ENCODE results near the gene RAB4A. TPM values are rescaled to one million over a fixed set of nuclear protein-coding genes. Genes with fewer than 3 reads are reported as not detected.
A peak's percentile ranks its signal among the peaks of the same experiment; 100 is the strongest.

RAB4A gene
- total RNA-seq, 3 donors from 2014 or later (not counting 1 experiment from before 2014, with no cell fraction given) = 31.2 to 47.1 (median 31.6) TPM

DNA sequence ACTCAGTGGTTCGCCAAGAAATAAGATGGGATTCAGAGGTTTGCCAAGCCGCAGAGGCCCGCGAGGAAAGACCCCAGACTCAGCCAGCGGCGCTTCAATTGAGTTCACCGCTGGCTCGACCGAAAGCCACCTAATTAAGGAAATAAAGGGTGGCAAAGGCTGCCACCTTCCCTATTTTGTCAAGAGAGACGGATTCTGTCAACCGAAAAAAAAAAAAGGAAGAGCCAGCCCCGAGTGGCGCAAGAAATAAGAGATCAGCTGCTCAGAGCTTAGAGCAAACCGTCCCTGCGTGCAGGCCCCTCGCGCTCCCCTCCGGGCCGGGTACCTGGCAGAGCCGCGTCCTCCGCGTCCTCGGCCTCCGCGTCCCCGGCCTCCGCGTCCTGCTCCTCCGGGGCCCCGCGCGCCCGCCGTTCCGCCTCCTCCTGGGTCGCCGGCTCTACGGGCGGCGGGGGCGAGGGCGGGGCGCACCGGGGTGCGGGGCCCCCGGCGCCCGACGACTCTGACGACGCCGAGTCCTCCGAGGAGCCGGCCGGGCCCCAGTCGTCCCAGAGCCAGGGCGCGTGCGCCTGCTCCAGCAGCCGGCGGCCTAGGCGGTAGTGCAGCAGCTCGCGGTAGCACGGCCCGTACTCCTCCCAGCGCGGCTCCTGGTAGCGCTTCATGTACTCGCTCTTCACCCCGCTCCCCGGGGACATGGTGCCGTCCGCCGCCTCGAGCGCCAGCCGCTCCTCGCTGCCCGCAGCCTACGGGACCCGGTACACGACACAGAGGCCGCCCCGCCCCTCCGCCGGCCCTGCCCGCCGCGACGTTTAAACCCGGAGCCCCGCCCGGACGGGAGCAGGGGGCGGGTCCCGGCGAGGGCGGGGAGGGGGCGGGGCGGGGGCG lies 71.1 kb downstream of the RAB4A start:
- intact Hi-C loops (cut with micrococcal nuclease) = loop anchor here (2.0 to 5.0 kb wide), 4 partner anchors 21 to 285 kb away; partner anchors contain the start of genes RAB4A, TAF5L and URB2
- H3K27ac Mint-ChIP-seq = peak overlapping the region; percentile 73 to 81
- TF ChIP-seq, protein P1, sequence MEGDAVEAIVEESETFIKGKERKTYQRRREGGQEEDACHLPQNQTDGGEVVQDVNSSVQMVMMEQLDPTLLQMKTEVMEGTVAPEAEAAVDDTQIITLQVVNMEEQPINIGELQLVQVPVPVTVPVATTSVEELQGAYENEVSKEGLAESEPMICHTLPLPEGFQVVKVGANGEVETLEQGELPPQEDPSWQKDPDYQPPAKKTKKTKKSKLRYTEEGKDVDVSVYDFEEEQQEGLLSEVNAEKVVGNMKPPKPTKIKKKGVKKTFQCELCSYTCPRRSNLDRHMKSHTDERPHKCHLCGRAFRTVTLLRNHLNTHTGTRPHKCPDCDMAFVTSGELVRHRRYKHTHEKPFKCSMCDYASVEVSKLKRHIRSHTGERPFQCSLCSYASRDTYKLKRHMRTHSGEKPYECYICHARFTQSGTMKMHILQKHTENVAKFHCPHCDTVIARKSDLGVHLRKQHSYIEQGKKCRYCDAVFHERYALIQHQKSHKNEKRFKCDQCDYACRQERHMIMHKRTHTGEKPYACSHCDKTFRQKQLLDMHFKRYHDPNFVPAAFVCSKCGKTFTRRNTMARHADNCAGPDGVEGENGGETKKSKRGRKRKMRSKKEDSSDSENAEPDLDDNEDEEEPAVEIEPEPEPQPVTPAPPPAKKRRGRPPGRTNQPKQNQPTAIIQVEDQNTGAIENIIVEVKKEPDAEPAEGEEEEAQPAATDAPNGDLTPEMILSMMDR (IDR thresholded peaks at IDR 0.05) = no peak
- no peaks in the 10 kb centered on the region for H3K36me3 ChIP-seq (ENCODE audit: control insufficient read depth, insufficient read depth, low read length)
- peaks cover 39% of the 10 kb centered on the region in 2 donors for H3K4me1 Mint-ChIP-seq
- no peaks in the 10 kb centered on the region for H3K36me3 Mint-ChIP-seq
- peak overlapping the region; percentile 60 for H3K4me3 ChIP-seq (ENCODE audit: low read length)
- under 1% methylated on average over 103 of the region's 103 CpGs for WGBS (ENCODE audit: insufficient coverage)
- DNase-seq = peak; percentile 76 to 88
- H3K9me3 Mint-ChIP-seq = no peaks in the 10 kb centered on the region
- H3K4me1 ChIP-seq (ENCODE audit: control insufficient read depth, insufficient read depth, low read length) = peaks cover 21% of the 10 kb centered on the region
- peak overlapping the region; percentile 41 for H3K27ac ChIP-seq (ENCODE audit: low read length)
- H3K27me3 ChIP-seq (ENCODE audit: control insufficient read depth, insufficient read depth, low read length) = no peaks in the 10 kb centered on the region
- peak overlapping the region; percentile 93 for H3K4me3 Mint-ChIP-seq
- no peaks in the 10 kb centered on the region for H3K9me3 ChIP-seq (ENCODE audit: control insufficient read depth, insufficient read depth, low read length)
- peak; percentile 86 to 93 (median 86) for ATAC-seq
- peaks cover 6 to 13% of the 10 kb centered on the region in 2 donors for H3K27me3 Mint-ChIP-seq (ENCODE audit: low read depth in 2 of 2)

DNA sequence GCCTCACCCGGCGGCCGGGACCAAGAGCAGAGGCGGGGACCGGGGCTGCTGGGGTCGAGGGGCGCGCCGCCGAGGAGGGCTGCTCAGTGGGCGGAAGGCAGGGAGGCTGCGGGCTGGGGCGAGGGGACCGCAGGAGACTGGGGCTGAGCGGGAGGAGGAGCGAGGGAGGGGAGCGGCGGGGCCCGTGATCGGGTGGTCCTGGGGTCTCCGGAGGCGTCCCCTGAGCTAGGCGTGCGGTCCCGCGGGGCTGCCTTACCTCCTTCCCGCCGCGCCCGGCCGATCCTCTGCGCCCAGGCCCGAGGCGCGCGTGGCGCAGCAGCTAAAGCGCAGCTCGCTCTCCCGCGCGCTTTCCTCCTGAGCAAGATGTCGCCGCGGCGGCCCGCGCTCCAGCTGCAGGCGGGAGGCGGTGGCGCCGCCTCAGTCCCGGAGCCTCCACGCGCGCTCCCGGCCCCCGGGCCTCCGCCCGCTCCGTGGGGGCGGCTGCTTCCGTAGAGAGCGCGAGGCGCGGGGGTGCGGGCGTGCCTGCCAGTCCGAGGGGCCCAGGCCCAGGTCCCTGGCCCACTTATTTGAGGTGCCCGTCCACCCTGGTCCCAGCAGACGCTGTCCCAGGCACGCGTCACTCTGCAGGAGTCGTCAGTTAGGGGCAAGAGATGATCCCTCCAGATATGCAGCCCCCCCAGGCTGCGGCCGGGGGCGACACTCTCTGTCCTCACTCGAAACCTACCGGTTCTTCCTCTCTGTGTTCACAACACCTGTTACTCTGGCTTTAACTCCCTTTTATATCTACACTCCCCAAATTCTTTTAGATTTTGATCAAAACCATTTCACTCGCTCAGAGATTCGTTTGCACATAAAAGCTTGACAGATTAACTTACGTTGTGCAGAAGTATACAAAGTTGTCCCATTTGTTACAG lies 72.0 kb downstream of the RAB4A start, which contains the start of gene CCSAP:
Gene CCSAP, minus strand, starts transcription at position 392 of the 914 bp plus-strand sequence. CDS start 582 bp downstream, outside the sequence.
- H3K27me3 Mint-ChIP-seq (ENCODE audit: low read depth in 2 of 2) = peaks cover 15 to 22% of the 10 kb centered on the region in 2 donors
- WGBS (ENCODE audit: insufficient coverage) = under 1% methylated on average over 83 of the region's 83 CpGs
- TF ChIP-seq, protein P1 (IDR thresholded peaks at IDR 0.05) = no peak

DNA sequence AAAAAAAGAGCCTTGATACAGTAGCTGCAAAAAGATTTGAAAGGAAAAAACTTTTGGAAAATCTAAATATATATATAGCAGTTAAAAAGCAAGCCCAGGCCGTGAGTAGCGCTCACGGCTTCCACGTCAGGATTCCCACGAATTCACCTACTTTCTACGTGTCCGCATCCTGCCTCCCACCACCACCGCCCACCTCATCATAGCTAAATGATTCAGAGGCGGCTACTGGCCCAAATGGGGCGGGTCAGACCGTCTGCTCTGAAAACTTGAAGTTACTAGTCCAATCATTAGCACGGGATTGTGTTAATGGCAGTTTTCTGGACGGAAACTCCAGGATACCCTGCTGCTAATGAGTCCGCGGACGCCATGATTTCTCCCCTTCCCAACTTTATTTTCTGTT lies 73.2 kb downstream of the RAB4A start:
- WGBS (ENCODE audit: insufficient coverage) = 85% methylated on average over 16 of the region's 16 CpGs
- no peaks in the 10 kb centered on the region for H3K9me3 Mint-ChIP-seq
- no peak for DNase-seq

More for the DNA sequence above, 72.0 kb downstream of the RAB4A start, which contains the start of gene CCSAP:
- Histone ChIP-seq H3K27ac (ENCODE audit: low read length) (peak within 1 kb of the TSS; percentile 65), H3K4me3 (ENCODE audit: low read length) (peak within 1 kb of the TSS; percentile 60), H3K9me3 (ENCODE audit: control insufficient read depth, insufficient read depth, low read length) (no peaks in the 10 kb centered on the region), H3K4me1 (ENCODE audit: control insufficient read depth, insufficient read depth, low read length) (peaks cover 21% of the 10 kb centered on the region), H3K27me3 (ENCODE audit: control insufficient read depth, insufficient read depth, low read length) (peaks cover 3% of the 10 kb centered on the region), H3K36me3 (ENCODE audit: control insufficient read depth, insufficient read depth, low read length) (no peaks in the 10 kb centered on the region)
- Mint-ChIP-seq H3K9me3 (no peaks in the 10 kb centered on the region), H3K27ac (peak within 1 kb of the TSS; percentile 73 to 81), H3K4me1 (peaks cover 31% of the 10 kb centered on the region in 2 donors), H3K4me3 (peak within 1 kb of the TSS; percentile 93), H3K36me3 (no peaks in the 10 kb centered on the region)
- ATAC-seq (peak; percentile 52 to 71 (median 59)), DNase-seq (peak; percentile 54 to 84)
- intact Hi-C loops (cut with micrococcal nuclease) = loop anchor here (2.0 to 5.0 kb wide), 3 partner anchors 71 to 284 kb away; partner anchors contain the start of genes RAB4A, TAF5L and URB2

More for the DNA sequence above, 73.2 kb downstream of the RAB4A start:
- H3K27ac Mint-ChIP-seq = peak overlapping the region; percentile 65 to 73
- no peak for ATAC-seq
- peaks cover 20 to 25% of the 10 kb centered on the region in 2 donors for H3K27me3 Mint-ChIP-seq (ENCODE audit: low read depth in 2 of 2)
- H3K4me3 ChIP-seq (ENCODE audit: low read length) = no peak overlapping the region
- peaks cover 21% of the 10 kb centered on the region for H3K4me1 ChIP-seq (ENCODE audit: control insufficient read depth, insufficient read depth, low read length)
- peaks cover 3% of the 10 kb centered on the region for H3K27me3 ChIP-seq (ENCODE audit: control insufficient read depth, insufficient read depth, low read length)
- TF ChIP-seq, protein P1 (IDR thresholded peaks at IDR 0.05) = no peak
- H3K36me3 Mint-ChIP-seq = no peaks in the 10 kb centered on the region
- no peaks in the 10 kb centered on the region for H3K9me3 ChIP-seq (ENCODE audit: control insufficient read depth, insufficient read depth, low read length)
- no peaks in the 10 kb centered on the region for H3K36me3 ChIP-seq (ENCODE audit: control insufficient read depth, insufficient read depth, low read length)
- no peak overlapping the region for H3K27ac ChIP-seq (ENCODE audit: low read length)
- H3K4me3 Mint-ChIP-seq = peak overlapping the region; percentile 84
- H3K4me1 Mint-ChIP-seq = peaks cover 22 to 24% of the 10 kb centered on the region in 2 donors
- intact Hi-C loops (cut with micrococcal nuclease) = loop anchor here (5.0 kb wide), 2 partner anchors 72 to 138 kb away; partner anchors contain the start of gene RAB4A
